Epithelial cell of esophagus (primary cell): ENCODE data around the gene FOXN1.
A peak's percentile ranks its signal among the peaks of the same experiment; 100 is the strongest.

Experiments used
- DNase-seq: peaks from one replicate; pipeline ENCODE4 v3.0.0; 2010; ENCODE audit warnings: low read depth
- H3K4me3 ChIP-seq: 2 replicates; pipeline ENCODE4 v1.5.1; 2011; ENCODE audit warnings: mild to moderate bottlenecking, low read length, control low read depth
- TF ChIP-seq, protein P1 (sequence below): IDR thresholded peaks from 2 replicates; pipeline ENCODE4 v1.5.1; 2011; ENCODE audit warnings: low read depth, mild to moderate bottlenecking, low read length, control low read depth, inconsistent platforms; ENCODE audit not compliant: insufficient read depth; ENCODE audit errors: missing control alignments

The FOXN1 gene

DNA sequence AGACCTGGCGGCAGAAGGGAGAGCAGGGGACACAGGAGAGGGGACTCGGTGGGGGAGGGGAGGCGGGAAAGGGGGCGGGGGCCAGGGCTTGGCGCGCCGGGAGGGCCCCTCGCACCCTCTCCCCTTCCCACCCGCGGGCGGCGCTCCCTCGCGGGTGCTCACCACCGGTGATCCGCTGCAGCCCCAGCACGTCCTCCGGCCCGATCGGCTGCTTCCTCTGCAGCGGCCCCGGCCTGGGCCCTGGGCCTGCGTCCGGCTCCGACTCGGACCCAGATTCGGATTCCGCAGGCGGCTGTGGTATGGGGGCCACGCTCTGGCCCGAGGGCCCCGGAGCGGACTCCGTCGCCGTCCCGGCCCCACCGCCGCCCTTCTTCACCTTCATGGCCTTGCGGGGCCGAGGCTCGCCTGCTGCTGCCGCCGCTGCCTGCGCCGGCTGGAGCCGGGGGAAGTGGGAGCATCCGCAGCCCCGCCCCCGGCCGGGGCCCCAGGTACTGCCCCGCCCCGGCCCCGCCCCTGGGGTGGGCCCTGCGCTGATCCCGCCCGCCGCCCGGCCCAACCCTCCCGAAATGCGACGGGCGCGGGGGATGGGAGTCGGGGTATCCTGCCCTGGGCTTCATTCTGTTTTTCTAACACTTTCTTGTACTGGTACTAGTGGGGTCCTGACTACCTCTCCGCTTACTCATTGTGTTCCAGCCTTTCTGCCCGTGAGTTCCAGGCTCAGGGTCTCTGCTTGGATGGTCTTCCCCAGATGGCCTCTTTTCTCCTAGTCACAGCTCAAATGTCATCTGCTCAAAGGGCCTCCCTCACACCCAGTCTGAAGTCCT, 46.2 kb downstream of the FOXN1 start, which contains the start of gene UNC119:
UNC119 (minus strand) TSS at position 449 of the 824 bp plus-strand sequence; CDS start at position 382, 67 bp downstream.
- DNase-seq, result peak; percentile 78
- TF ChIP-seq, protein P1, sequence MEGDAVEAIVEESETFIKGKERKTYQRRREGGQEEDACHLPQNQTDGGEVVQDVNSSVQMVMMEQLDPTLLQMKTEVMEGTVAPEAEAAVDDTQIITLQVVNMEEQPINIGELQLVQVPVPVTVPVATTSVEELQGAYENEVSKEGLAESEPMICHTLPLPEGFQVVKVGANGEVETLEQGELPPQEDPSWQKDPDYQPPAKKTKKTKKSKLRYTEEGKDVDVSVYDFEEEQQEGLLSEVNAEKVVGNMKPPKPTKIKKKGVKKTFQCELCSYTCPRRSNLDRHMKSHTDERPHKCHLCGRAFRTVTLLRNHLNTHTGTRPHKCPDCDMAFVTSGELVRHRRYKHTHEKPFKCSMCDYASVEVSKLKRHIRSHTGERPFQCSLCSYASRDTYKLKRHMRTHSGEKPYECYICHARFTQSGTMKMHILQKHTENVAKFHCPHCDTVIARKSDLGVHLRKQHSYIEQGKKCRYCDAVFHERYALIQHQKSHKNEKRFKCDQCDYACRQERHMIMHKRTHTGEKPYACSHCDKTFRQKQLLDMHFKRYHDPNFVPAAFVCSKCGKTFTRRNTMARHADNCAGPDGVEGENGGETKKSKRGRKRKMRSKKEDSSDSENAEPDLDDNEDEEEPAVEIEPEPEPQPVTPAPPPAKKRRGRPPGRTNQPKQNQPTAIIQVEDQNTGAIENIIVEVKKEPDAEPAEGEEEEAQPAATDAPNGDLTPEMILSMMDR, result no peak
- peak within 1 kb of the TSS; percentile 68 for H3K4me3 ChIP-seq

DNA sequence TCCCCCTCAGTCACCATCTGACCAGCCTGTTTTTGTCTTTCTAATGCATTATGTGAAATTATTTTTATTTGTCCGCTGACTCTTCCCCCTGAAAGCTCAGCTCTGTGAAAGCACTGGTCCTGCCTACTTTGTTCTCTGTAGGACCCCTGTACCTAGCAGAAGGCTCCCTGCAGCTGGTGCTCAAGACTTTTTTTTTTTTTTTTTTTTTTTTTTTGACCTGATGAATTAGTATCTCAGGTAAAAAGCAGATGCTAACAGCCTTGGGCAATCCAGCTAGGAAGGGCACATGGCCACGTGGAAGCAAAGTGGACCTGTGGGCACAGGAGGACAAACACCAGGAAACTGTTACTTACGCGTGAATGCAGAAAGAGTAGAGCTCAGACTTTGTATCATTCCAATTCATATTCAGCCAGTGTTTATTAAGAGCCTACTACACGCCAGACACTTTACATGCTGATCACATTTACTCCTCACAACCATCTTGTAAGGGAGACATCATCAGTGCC, 46.9 kb downstream of the FOXN1 start:
- no peak overlapping the region for H3K4me3 ChIP-seq
- no peak for DNase-seq
- TF ChIP-seq, protein P1, result no peak

DNA sequence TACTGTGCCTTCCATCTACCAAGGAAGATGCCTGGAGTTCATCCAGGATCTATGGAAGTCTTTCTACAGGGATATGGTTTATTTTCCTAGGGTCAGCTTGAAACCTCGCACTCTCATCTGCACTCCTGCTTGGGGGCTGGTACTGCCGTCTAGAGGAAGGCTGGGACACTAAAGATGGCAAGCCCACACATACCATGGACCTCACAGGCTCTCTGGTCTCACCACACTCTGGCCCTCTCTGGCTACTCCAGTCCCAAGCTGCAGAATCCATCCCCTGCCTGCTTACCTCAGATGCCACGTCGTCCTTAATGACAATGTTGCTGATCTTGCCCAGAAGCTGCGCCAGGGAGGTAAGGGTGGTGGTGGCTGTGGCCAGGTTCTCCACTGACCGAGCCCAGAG, 48.4 kb downstream of the FOXN1 start:
- no peak for DNase-seq
- H3K4me3 ChIP-seq, result no peak overlapping the region
- TF ChIP-seq, protein P1, result peak; percentile 44

DNA sequence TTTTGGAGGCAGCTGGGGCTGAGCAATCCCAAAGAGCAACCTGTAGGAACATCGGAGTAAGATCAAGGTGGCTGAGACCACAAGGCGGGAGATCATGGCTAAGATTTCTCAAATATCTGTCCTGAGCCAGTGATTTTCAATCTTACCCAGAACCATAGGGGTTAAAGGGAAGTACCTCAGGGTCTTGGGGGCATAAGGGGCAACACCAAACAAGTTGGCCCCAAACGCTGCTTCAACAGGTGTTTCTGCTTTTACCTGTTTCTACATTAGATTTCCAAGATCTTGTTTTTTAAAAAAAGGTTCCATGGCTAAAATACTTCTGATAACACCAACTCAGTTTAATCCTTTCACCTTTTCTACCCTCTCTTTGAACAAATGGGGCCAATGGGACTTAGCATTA, 48.9 kb downstream of the FOXN1 start:
- H3K4me3 ChIP-seq, result no peak overlapping the region
- DNase-seq, result no peak
- TF ChIP-seq, protein P1, result no peak

DNA sequence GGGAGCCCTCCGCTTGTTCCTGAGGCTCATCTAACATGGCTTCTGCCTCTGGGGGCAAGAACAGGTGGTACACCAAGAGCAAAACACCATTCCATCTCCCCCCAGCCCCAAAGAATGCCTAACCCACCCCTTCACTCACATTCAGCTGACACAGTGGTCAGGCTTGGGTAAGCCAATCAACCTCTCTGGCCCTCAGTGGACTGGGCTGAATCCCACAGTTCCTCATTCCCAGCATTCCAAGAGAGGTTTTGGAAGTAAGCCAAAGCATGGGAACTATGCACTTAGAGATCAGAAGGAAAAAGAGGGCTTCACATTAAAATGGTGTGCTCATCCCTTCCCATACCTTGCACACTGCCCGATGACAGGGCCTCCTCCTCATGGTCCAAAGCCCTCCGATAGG, 57.3 kb downstream of the FOXN1 start:
- TF ChIP-seq, protein P1, result no peak
- H3K4me3 ChIP-seq, result no peak overlapping the region
- no peak for DNase-seq

DNA sequence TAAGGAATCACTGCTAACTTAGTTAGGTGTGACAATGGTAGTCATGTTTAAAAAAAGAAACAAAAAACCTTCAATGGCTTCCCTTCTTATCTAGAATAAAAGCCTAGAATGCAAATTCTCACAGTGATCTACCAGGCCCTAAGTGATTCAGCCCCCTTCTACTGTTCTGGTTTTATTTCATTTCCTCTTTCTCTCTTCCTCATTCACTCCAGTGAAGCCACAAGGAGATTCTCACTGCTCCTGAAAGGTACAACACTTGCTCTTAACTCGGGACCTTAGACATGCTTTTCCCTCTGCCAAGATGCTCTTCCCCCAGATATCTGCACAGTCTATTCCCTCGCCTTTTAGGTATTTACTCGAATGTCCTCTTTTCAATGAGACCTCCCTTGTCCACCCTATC, 61.5 kb downstream of the FOXN1 start:
- TF ChIP-seq, protein P1, result no peak
- H3K4me3 ChIP-seq, result no peak overlapping the region
- no peak for DNase-seq
